C4-2B (cell line): Measurements from ENCODE around the gene XPO5.

Experiments
- CTCF ChIP-seq: fragments of 450-650 bp; conservative IDR thresholded peaks from 2 replicates; pipeline ENCODE4 v1.5.1; 2017; ENCODE audit warnings: mild to moderate bottlenecking
- ZFX ChIP-seq: fragments of 450-650 bp; IDR thresholded peaks from 2 replicates; pipeline ENCODE4 v1.6.1; 2017

- TF ChIP-seq CTCF (no peak), ZFX (no peak)
Measured at GRCh38 chr6:43478008-43478372, 97.8 kb downstream of the XPO5 start.
